ENCODE data around the gene HSFX3.
"Not testable (repeated sequence)": the region's sequence is repeated elsewhere in the genome, so short reads cannot be mapped to it uniquely, and the experiment has no call there.

The HSFX3 gene, protein sequence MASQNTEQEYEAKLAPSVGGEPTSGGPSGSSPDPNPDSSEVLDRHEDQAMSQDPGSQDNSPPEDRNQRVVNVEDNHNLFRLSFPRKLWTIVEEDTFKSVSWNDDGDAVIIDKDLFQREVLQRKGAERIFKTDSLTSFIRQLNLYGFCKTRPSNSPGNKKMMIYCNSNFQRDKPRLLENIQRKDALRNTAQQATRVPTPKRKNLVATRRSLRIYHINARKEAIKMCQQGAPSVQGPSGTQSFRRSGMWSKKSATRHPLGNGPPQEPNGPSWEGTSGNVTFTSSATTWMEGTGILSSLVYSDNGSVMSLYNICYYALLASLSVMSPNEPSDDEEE

GRCh38 chrX:149549701-149550100 lies at the start of gene HSFX3:
TSS of gene HSFX3 (minus strand) at chrX:149549924. CDS start at chrX:149549852, 72 bp downstream.
- DNase-seq, result not testable (repeated sequence)

- not testable (repeated sequence) for DNase-seq
These were observed 48.9 kb upstream of the HSFX3 start for GRCh38 chrX:149598603-149599002.

- DNase-seq, result not testable (repeated sequence)
These were observed 46.2 kb upstream of the HSFX3 start for GRCh38 chrX:149595943-149596342.

DNA sequence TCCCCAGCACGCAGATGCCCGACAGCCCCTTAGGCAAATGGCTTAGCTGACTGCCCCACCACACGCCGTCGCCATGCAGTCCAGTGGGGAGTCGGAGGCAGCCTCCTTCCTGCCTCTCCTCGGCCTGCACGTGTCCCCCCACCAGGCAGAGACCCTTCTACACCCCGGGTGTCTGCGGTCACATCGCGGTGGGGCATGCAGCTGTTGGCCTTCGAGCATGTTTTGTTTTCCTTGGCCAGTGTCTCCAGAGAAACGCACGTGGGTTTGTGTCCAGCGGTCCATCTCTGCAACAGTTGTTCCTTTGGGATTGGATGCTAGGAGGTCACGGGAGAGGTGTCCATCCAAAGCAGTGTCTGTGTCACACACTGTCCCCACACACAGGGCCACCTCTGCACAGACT lies 45.5 kb upstream of the HSFX3 start, which contains the start of gene HSFX2:
HSFX2 (minus strand) TSS at position 101 of the 400 bp plus-strand sequence. CDS start 614 bp downstream, outside the sequence.
- DNase-seq, result not testable (repeated sequence)

- not testable (repeated sequence) for DNase-seq
These were observed 41.3 kb upstream of the HSFX3 start for GRCh38 chrX:149590993-149591392.

GRCh38 chrX:149587359-149587758 lies 37.6 kb upstream of the HSFX3 start, which contains the start of gene MAGEA9B:
TSS of gene MAGEA9B (minus strand) at chrX:149587459. CDS start at chrX:149583179, 4,280 bp downstream.
- DNase-seq, result not testable (repeated sequence)

DNA sequence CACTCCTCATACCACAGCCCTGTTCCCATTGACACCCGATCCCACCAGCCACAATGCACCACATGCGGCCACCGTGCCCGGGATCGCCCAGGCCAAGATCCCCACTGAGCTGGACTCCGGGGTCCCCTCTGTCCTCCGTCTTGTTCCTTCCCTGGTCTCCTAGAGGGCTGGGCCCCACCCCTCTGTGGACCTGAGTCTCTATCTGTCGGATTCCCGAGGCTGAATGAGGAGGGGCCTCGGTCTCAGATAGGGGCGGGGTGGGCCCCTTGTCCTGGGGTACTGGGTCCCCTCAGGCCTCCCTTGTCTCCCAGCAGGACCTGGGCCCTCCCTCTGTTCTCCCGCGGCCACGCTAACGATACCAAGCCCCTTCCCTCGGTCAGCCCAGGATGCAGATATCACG lies 35.9 kb upstream of the HSFX3 start:
- DNase-seq, result not testable (repeated sequence)

- not testable (repeated sequence) for DNase-seq
These were observed 23.7 kb upstream of the HSFX3 start for GRCh38 chrX:149573456-149573855.

GRCh38 chrX:149572743-149573142 lies 23.0 kb upstream of the HSFX3 start:
- DNase-seq, result no peak

- DNase-seq, result no peak
These were observed 22.0 kb upstream of the HSFX3 start for GRCh38 chrX:149571770-149572169.

GRCh38 chrX:149570668-149571067 lies 20.9 kb upstream of the HSFX3 start:
- peak; percentile 68 for DNase-seq

DNA sequence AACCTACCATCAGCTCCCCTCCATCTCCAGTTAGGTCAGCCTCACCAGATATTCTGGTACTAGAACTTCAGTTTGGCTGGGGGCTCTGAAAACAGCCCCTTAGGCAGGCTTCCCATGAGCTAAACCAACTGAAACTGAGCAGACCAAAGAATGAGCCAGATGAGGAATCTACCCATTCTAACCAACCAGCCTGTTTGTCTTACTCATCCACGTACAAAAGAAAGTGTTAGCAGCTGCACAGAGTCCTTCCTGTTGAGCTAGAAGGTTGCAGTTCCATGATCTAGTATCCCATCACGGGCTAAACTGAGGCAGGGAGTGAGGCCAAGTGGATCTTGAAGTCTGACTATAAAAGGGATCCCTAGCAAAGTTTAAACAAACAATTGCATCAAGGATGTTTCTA lies 20.0 kb upstream of the HSFX3 start:
- DNase-seq, result no peak

DNA sequence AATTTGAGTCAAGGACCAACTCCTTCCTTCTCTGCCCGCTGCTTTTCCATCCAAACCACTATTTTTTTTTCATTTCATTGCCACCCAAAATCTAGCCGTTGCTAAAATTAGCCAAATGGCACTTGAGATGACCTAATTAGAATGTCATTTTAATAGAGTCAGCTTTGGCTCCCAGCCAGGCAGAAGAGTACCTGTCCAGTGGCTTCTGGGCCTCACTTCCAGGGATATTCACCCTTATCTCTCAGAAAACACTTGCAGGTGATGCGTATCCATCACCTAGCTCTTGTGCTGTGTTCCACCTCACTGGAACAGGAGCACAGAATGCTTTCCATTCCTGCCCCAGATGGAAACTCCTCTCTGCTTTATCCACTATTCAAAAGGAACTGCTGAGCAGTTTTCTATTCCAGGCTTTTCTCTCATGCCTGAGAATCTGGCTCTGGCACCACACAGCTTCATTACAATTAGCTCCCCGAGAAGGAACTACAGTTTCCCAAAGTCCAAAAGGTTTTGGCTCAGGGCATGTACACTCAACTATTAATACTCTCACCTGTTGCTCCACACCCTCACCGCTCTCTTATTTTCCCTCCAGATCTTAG lies 19.1 kb upstream of the HSFX3 start:
- DNase-seq, result no peak

DNA sequence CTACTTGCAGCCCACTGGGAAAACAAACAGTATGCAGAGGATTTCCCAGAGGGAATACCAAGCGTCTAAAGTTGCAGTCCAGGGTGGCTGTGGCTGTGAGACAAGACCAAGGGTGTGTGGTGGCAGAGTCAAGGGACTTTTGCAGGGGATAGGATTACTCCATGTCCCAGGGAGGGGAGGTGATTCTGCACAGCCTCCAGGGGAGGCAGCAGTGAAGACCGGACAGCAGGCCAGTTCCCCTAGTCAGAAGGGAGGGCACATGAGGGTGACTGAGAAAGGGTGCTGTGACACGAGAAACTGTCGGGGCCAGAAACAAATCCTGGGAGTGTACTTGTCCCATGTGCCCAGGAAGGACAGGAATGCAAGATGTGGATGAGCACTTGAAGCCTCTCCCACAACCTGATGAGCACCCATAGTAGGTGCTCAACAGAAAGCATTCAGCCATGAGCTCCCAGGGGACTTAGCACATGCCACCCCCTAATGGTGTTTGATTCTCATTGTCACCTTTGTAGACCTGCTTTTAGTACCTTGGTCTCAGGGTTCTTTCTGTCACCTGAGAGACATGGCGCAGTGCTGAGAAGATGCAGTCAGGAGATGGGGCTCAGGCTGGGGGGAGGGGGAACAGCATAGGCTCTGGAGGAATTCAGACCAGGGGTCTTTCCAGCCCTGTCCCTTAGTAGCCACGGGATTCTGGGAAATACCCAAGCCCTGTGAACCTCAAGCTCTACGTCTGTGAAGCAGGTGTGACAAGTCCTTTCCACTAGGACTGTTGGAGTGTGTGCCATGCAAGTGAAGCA lies 18.1 kb upstream of the HSFX3 start:
- DNase-seq, result no peak

DNA sequence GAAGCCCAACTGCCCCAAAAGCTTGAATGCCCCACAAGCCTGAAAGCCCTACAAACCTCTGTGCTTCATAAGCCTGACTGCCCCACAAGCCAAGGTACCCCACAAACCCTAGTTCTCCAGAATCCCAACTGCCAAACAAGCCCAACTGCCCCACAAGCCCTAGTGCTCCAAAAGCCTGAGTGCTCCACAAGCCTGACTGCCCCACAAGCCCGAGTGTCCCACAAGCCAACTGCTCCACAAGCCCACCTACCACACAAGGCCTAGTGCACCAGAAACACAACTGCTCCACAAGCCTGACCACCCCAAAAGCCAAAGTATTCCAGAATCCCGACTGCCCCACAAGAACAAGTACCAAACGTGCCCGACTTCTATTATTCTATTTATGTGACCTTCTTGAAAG lies 13.6 kb upstream of the HSFX3 start:
- no peak for DNase-seq

DNA sequence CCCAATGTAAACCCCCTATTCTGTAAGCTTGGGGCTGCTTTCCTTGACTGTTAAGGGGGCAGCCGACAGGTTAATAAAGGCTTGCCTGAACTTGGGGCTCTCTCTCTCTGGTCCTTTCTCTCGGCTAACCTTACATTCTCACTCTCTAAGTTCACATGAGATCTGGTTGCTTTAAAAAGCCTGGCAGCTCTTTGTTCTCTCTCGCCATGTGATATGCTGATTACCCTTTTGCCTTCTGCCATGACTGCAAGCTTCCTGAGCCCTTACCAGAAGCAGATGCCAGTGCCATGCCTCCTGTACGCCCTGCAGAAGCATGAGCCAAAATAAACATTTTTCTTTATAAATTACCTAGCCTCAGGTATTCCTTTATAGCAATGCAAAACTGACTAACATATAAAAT lies 5.5 kb upstream of the HSFX3 start:
- not testable (repeated sequence) for DNase-seq

DNA sequence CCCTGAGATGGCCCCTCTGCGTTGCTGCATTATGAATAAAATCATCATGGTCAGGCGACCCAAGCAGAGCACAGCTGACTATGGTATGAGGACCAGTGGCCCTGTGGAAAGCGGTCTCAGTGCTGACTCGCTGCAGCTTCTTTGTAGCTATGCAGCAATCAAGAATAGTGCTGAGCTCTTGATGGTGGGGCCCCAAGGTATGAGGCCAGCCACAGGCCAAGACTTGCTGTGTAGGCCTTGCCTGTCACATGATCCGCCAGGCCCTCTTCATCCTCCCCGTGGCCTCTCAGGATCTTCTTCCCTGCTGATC lies 2.2 kb upstream of the HSFX3 start:
- DNase-seq, result not testable (repeated sequence)

GRCh38 chrX:149551245-149551938 lies 1.7 kb upstream of the HSFX3 start:
- not testable (repeated sequence) for DNase-seq

DNA sequence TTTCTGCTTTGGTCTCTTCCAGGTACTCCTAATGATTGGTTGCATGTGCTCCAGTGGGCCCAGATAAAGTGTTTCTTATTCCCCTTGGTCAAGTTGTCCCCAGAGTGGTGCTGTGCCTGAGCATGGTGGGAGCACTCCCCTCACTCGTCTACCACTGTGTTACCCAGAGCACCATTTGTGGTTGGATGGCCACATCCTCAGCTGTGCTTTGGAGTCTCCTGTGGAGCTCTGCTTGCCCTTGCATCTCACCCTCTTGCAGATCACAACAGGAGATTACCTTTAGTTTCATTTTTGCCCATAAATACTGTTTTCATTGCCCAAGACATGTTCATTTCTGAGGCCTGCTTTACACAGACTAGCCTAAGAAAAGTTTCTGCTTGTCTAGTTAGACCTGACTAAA lies 730 bp upstream of the HSFX3 start:
- not testable (repeated sequence) for DNase-seq

GRCh38 chrX:149547782-149548181 lies 1.9 kb downstream of the HSFX3 start:
- not testable (repeated sequence) for DNase-seq

GRCh38 chrX:149546962-149547361 lies 2.8 kb downstream of the HSFX3 start:
- DNase-seq, result not testable (repeated sequence)

Measured in MV-4-11 (cell line).